HG03095 (cell line): ENCODE measurements around the gene CEP170B.
"Not testable (repeated sequence)": the region's sequence is repeated elsewhere in the genome, so short reads cannot be mapped to it uniquely, and the experiment has no call there.

Source experiments
- ATAC-seq: cut with Tn5 transposase; IDR thresholded peaks from one replicate; pipeline ENCODE4 v1.9.1; 2021; ENCODE audit warnings: moderate library complexity; ENCODE audit not compliant: unreplicated experiment

The CEP170B gene

GRCh38 chr14:104903990-104904389 lies 38.9 kb downstream of the CEP170B start:
- no peak for ATAC-seq

DNA sequence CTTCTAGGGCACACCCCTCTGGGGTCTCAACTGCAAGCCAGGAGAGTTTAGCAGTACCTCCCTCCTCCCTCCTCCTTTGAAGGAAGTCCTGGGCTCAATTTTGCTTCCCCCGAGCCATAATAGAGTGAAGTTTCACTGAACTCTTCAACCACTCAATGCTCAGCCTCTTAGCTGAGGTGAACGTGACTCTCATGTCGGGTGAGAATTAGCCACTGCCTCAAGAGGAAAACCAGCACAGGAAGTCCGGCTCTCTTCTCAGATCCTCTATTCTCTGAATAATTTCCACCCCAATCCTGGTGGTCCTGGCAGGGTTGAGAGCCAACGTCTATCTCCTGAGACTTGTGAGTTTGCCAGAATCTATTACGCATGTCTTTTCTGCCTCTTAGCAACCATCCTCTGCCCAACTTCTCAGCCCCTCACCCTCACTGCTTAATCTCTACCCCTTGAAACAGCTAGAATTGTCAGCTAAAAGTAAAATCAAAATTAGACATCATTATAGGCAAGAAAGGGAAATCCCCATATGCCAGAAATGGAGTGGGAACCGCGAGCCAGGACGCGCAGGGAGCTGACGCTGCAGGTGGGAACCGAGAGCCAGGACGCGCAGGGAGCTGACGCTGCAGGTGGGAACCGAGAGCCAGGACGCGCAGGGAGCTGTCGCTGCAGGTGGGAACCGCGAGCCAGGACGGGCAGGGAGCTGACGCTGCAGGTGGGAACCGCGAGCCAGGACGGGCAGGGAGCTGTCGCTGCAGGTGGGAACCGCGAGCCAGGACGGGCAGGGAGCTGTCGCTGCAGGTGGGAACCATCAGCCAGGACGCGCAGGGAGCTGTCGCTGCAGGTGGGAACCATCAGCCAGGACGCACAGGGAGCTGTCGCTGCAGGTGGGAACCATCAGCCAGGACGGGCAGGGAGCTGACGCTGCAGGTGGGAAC lies 39.8 kb downstream of the CEP170B start:
- not testable (repeated sequence) for ATAC-seq

DNA sequence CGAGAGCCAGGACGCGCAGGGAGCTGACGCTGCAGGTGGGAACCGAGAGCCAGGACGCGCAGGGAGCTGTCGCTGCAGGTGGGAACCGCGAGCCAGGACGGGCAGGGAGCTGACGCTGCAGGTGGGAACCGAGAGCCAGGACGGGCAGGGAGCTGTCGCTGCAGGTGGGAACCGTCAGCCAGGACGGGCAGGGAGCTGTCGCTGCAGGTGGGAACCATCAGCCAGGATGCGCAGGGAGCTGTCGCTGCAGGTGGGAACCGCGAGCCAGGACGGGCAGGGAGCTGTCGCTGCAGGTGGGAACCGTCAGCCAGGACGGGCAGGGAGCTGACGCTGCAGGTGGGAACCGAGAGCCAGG lies 40.5 kb downstream of the CEP170B start:
- not testable (repeated sequence) for ATAC-seq

DNA sequence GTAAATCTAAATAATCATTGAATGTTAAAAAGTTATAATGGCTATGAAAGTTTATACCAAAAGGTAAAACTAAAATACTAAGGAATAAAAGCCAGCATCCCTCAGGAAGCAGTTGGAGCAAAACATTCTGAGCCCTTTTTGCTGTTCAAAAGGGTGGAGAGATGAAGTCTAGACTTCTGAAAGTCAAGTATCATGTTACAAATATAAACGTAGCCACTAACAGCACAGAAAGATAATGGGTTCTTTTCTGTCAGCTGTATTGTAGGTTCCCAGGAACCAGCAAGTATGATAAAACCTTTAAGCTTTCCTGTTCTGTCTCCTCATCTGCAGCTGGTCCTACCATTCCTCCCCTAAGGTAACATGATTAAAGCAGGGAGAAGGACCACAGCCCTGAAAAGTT lies 43.2 kb downstream of the CEP170B start:
- ATAC-seq = no peak

DNA sequence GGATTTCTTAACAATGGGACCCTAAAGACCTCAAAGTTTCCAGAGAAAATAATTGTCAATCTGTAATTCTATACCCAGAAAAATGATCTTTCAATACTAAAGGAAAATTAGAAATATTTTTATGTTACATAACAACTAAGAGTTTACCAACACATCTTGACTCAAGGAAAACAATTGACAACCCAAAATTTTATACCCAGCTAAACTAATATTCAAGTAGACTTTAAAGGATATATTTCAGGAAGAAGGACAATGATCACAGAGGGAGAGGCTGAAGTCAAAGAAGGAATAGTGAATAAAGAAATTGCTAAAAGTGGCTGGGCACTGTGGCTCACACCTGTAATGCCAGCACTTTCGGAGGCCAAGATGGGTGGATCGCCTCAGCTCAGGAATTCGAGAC lies 47.0 kb downstream of the CEP170B start:
- ATAC-seq = no peak

- ATAC-seq = no peak
Observed at GRCh38 chr14:104913435-104913834, 48.4 kb downstream of the CEP170B start.

- no peak for ATAC-seq
Observed at GRCh38 chr14:104917116-104917515, 52.0 kb downstream of the CEP170B start.

DNA sequence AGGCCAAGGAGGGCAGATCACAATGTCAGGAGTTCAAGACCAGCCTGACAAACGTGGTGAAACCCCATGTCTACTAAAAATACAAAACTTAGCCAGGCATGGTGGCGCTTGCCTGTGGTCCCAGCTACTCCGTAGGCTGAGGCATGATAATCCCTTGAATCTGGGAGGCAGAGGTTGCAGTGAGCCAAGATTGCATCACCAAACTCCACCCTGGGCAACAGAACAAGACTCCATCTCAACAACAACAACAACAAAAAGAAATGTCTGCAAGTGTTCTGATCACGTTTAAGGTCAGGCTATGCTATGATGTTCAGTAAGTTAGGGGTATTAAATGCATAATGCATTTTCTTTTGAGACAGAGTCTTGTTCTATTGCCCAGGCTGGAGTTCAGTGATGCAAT lies 52.9 kb downstream of the CEP170B start:
- no peak for ATAC-seq

- not testable (repeated sequence) for ATAC-seq
Observed at GRCh38 chr14:104919152-104919992, 54.3 kb downstream of the CEP170B start.

DNA sequence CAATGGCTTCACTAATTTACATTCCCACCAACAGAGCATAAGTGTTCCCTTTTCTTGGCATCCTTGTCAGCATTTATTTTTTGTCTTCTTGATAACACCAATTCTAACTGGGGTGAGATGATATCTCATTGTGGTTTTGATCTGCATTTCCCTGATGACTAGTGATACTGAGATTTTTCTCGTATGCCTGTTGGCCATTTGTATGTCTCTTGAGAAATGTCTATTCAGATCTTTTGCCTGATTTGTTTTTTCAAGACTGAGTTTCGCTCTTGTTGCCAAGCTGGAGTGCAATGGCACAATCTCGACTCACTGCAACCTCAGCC lies 54.9 kb downstream of the CEP170B start:
- no peak for ATAC-seq

DNA sequence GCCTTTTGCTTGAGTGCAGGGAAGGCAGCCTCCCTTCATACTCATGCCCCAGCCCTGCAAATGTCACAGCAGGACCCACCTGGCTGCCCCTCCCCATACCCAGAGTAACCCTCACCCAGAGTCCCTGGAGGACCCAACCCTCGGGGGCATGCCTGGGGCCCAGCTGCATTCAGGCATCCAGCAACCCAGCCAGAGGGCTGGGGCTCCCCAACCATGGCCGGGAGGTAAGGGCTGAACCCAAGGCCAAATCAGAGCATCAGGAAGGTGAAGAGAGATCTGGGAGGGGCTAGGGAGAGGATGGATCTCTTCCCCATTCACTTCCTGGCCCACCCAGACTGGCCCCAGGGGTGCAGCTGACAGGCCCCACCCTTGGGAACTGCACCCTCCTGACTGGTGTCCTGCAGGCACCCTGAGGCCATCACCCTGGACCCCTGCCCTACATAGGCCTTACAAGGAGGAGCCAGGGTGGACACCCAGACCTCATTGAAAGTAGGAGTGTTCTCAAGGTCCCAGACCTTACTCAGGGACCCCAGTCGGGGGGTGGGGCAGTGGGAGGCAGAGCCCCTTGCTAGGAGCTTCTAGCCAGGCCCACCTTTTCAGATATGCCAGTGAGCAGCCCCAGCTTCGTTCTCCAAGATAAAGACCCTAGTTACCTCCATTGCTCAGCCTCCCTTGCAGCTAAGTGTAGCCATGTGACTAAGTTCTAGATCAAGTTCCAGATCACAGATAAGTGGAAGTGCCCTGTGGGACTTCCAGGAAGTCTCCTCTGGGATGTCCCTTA lies 58.8 kb downstream of the CEP170B start:
- no peak for ATAC-seq

- ATAC-seq = no peak
Observed at GRCh38 chr14:104924421-104925213, 59.5 kb downstream of the CEP170B start, which contains the start of gene PLD4. PLD4 (plus strand) TSS chr14:104924879; CDS start chr14:104927141, 2,262 bp downstream.

- no peak for ATAC-seq
Observed at GRCh38 chr14:104925214-104925854, 60.3 kb downstream of the CEP170B start.

- no peak for ATAC-seq
Observed at GRCh38 chr14:104925855-104926609, 61.0 kb downstream of the CEP170B start.

DNA sequence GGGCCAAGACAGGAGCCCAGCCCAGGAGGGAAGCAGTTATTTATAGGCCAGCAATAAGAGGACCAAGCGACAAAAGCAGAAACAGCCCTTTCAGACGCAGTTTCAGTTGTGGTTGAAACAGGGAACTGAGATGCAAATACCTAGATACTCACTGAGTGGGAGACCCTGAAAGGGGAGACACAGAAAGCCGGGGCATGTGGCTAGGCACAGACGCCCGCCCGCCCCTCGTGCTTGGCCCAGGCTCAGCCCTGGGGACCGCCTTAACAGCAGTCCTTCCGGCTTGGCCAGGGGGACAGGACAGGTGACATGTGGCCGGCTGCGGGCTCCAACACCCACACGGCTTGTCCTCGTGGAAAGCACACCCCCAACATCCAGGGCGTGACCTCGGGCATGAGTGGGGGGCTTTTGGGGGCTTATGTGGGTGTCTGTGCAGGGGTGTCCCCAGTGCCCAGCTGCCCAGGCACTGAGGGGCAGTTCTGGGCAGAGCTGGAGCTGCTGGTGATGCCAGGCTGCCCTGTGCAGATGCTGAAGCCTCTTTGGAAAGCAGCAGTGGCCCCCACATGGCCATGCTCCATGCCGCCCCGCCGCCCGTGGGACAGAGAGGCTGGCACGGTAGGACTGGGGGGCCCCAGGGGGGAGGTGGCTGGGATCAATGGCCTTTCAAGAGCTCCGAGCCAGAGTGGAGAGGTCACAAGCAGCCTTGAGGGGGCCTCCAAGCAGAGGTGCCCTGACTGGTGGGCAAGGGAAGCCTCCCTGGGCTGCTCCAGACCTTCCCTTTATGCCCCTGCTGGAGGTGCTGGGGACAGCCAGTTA lies 61.8 kb downstream of the CEP170B start:
- ATAC-seq = peak; percentile 84

GRCh38 chr14:104927432-104927816 lies 62.4 kb downstream of the CEP170B start:
- no peak for ATAC-seq

DNA sequence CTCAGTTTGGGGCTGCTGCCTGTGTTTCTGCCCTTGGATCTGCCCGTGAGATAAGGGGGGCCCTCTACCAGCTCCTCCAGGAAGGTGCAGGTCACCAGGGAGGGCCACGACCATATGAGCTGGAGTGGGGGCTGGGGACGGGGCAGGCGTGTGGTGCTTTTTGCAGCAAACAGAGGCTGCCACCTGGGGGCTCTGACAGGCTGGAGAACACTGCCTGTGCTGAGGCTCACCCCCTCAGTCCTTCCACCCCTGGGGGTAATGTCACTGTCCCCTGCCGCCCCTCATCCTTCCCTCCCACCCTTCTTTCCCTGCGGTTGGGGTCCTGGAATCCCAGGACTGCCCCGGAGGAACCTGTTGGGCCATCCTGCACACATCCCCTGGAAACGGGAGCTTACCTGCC lies 62.8 kb downstream of the CEP170B start:
- no peak for ATAC-seq

DNA sequence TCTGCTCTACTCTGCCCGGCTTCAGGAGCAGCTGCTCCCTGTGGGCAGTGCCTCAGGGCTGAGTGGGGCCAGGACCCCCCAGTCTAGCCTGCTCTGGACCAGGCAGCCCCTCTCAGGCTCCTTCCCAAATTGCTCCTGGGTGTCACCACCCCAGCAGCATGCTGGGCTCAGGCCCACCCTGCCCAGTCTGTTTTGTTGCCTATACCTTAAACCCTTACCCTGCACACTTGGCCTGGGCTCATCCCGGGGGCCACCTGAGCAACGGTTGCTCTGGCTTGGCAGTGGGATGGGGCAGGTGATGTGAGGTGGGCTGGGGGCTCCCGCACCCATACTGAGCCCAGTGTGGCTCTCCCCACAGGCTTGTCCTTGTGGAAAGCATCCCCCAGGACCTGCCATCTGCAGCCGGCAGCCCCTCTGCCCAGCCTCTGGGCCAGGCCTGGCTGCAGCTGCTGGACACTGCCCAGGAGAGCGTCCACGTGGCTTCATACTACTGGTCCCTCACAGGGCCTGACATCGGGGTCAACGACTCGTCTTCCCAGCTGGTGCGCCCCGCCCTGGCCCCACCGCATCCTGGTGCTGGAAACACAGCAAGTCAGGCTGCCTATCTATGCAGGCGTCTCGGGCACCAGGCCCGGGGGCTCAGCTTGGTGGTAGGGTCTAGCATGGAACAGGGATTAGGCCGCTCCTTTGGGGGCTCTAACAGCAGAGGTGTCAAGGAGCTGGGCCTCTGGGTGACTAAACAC lies 63.5 kb downstream of the CEP170B start:
- no peak for ATAC-seq
